GM18505 (cell line): ENCODE measurements around the gene LCE3B.

Experiments
- ATAC-seq: cut with Tn5 transposase; IDR thresholded peaks from one replicate; pipeline ENCODE4 v1.9.1; 2021; ENCODE audit not compliant: unreplicated experiment
- POLR2A ChIP-seq: IDR thresholded peaks from 4 replicates; pipeline ENCODE4 v1.6.1; 2011; ENCODE audit warnings: borderline replicate concordance; ENCODE audit not compliant: insufficient read depth, insufficient read length; ENCODE audit errors: extremely low read depth

The LCE3B gene

GRCh38 chr1:152626744-152627143, 13.1 kb downstream of the LCE3B start:
- no peak for TF ChIP-seq POLR2A

GRCh38 chr1:152630596-152630995, 17.0 kb downstream of the LCE3B start:
- no peak for TF ChIP-seq POLR2A
- no peak for ATAC-seq

More at GRCh38 chr1:152626744-152627143, 13.1 kb downstream of the LCE3B start:
- ATAC-seq, result no peak

DNA sequence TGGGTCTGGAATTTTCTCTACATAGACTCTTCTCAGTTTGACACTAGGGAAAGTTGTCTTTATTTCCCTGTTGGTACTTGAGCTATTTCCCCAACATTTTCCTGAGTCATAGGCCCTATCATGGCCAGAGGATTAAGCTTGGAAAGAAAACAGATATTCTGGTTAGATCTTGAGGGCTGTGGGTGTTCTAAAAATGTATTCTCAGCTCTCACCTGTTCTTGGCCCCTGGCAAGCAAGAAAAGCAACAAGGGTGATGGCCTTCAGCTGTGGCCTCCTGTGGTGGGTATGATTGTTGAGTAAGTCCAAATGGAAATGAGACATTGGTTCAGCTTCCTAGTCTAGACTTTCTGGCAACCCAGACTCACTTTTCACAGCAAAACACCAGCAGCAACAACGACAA, 26.7 kb downstream of the LCE3B start:
- ATAC-seq, result no peak
- no peak for TF ChIP-seq POLR2A

DNA sequence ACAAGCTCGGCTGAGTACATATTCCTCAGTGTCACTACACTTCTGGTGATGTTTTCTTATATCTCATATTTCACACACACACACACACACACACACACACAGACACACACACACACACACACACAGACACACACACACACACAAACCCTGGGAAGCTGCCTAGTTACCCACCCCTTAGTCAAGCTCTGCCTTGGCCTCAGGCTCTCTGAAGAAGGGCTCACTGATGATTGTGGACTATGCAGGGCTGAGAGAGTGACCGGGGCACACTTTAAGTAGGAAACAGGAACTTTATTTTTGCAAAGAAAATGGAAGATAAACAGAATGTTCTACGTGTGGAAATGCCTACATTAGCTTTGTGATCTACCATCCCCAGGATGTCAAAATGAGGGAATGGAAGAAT, 30.3 kb downstream of the LCE3B start:
- no peak for TF ChIP-seq POLR2A
- ATAC-seq, result no peak

DNA sequence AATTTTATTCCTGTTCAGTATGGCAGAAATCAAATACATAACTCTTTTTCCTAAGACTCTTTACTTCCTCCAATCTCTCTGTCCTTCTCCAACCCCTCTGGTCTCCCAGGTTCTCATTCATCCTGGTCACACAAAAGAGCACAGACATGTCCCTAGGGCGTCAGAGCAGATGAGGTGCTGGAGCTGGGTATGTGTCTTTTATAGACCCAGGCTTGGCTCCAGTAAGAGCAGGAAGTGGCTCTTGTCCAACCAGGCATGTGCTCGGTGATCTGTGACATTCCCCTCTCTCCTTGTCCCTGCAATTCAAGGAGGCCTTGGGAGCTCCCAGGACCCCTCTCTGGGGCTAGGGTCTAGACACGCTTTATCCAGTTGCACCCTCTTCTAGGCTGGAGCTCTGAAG, 31.5 kb downstream of the LCE3B start:
- no peak for TF ChIP-seq POLR2A
- no peak for ATAC-seq

DNA sequence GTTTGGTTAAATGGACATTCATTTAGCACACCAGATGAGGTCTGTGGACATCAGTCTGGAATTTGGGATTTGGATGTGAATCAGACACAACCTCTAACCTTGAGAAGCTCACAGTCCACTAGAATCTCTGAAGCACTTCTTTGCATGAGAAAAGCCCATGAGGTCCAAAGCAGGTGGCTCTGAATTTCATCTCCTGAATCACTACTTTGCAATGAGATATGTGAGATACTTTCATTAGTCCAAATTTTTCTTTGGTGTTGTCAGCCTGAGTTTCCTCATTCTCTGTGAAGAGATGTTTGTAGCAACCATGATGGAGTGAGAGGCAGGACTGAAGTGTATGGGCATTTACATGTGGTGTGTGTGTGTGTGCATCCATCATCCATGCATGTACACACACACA, 33.0 kb downstream of the LCE3B start:
- no peak for ATAC-seq
- no peak for TF ChIP-seq POLR2A

DNA sequence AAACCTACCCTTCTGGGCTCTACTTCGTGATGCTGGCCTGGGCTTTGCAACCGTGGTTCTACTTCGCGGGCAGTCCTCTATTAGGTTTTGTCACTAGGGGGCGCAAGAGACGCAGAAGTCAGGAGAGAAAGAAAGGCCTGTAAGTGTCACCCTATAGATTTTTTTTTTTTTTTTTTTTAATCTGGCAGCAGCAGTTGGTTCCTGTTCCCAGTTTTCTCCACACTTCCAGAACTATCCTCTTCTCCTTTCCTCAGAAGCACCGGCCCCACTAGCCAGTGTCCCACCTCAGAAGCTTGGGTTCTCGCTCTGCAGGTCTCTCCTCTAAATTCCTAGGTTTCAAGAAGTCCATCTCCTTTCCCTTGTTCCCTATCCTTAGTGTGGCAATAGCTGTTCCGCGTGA, 40.5 kb downstream of the LCE3B start:
- TF ChIP-seq POLR2A, result no peak
- no peak for ATAC-seq

DNA sequence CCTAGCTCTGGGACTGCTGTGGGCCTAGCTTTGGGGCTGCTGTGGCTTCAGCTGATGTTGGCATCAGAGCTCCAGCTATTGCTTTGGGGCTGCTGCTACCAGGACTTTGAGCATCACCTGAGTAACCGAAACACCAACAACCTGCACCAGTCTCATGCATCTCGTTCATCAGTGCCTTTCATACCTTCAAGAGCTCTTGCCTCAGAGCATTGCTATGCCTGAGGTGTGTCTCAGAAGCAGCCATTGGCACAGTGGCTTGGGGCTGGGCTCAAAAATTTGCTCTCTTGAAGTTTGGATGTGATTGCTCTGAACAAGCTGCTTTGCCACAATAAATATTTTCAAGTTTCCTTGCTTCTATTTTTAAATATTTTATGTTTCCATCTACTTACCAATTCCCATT, 42.8 kb downstream of the LCE3B start:
- no peak for TF ChIP-seq POLR2A
- no peak for ATAC-seq

DNA sequence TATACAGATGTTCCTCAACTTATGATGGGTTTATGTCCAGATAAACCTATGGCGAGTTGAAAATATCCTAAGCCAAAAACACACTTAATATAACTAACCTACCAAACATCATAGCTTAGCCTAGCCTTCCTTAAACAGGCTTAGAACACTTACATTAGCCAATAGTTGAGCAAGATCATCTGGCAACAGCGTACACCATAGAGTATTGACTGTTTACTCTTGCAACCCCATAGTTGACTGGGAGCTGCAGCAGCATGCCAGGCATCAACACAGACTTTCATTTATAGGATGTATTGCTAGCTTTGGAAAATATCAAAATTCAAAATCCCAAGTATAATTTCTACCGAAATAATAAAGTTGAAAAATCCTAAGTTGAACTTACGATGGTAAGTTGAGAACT, 44.1 kb downstream of the LCE3B start:
- no peak for TF ChIP-seq POLR2A
- no peak for ATAC-seq

- TF ChIP-seq POLR2A, result no peak
- no peak for ATAC-seq
These were observed 45.0 kb downstream of the LCE3B start for GRCh38 chr1:152658649-152659048.

- TF ChIP-seq POLR2A, result no peak
- no peak for ATAC-seq
These were observed 49.5 kb downstream of the LCE3B start, which contains the start of gene LCE2D for GRCh38 chr1:152663098-152663497. Gene LCE2D, plus strand, starts transcription at chr1:152663380. Its CDS starts 726 bp downstream, at chr1:152664106.
